Spleen (tissue), 11 donors: ENCODE results near the gene RHEX. TPM values are rescaled to one million over a fixed set of nuclear protein-coding genes. Genes with fewer than 3 reads are reported as not detected.

Source experiments
- DNase-seq: peaks from one replicate; pipeline ENCODE4 v3.0.0-alpha.2; 2020
- H3K27ac ChIP-seq, 8 donors: fragments of 200-600 bp; sonication (generic) in 7 of 8; 1 replicate in 4 of 8; 2 replicates in 4 of 8; pipeline versions ENCODE4 v1.5.0 to v1.8.0; 2016 to 2021; ENCODE audit warnings: inconsistent platforms in 4 of 8, mild to moderate bottlenecking in 4 of 8, moderate library complexity in 1 of 8
- H3K27me3 ChIP-seq, 7 donors: fragments of 200-600 bp; sonication (generic) in 6 of 7; replicated peaks in 1 of 7; 1 replicate in 4 of 7; 2 replicates in 3 of 7; pipeline versions ENCODE4 v1.5.0 to v1.8.0; 2016 to 2021; ENCODE audit warnings: inconsistent platforms in 3 of 7, mild to moderate bottlenecking in 1 of 7
- H3K36me3 ChIP-seq, 6 donors: fragments of 200-600 bp; sonication (generic) in 5 of 6; 1 replicate in 4 of 6; 2 replicates in 2 of 6; pipeline versions ENCODE4 v1.5.0 to v1.8.0; 2016 to 2021; ENCODE audit warnings: inconsistent platforms in 2 of 6
- H3K4me1 ChIP-seq, 6 donors: fragments of 200-600 bp; sonication (generic) in 5 of 6; 1 replicate in 3 of 6; 2 replicates in 3 of 6; pipeline versions ENCODE4 v1.5.0 to v1.8.0; 2016 to 2021; ENCODE audit warnings: inconsistent platforms in 3 of 6
- H3K4me3 ChIP-seq, 8 donors: fragments of 200-600 bp; sonication (generic) in 7 of 8; 1 replicate in 4 of 8; 2 replicates in 4 of 8; pipeline versions ENCODE4 v1.5.0 to v1.8.0; 2016 to 2021; ENCODE audit warnings: inconsistent platforms in 4 of 8, mild to moderate bottlenecking in 4 of 8, moderate library complexity in 2 of 8
- H3K9me3 ChIP-seq, 8 donors: fragments of 200-600 bp; sonication (generic) in 7 of 8; 1 replicate in 4 of 8; 2 replicates in 4 of 8; pipeline versions ENCODE4 v1.5.0 to v1.8.0; 2016 to 2021; ENCODE audit warnings: inconsistent platforms in 4 of 8
- POLR2A ChIP-seq, 3 donors: fragments of 450-650 bp; IDR thresholded peaks; one replicate each; pipeline ENCODE4 v1.5.1; 2017; ENCODE audit warnings: antibody characterized with exemption in 3 of 3, mild to moderate bottlenecking in 1 of 3
- POLR2AphosphoS5 ChIP-seq, 3 donors: sonication (generic); formaldehyde crosslinking; IDR thresholded peaks; one replicate each; pipeline ENCODE4 v1.5.1; 2017; ENCODE audit warnings: antibody characterized with exemption in 3 of 3
- WGBS, 5 donors: extraction: QIAGEN DNeasy Blood & Tissue Kit in 3 of 5; methylation state at CpG; one replicate each; pipeline versions ENCODE4 v1.1.5 to v1.1.7; 2013 to 2018; 5-methylcytosine and 5-hydroxymethylcytosine counted together
- intact Hi-C: fragments of 100-400 bp; cut with DNase I; formaldehyde crosslinking; loops from one replicate; pipeline ENCODE4 v1.15.0; 2023; ENCODE audit warnings: low total_unique reads
- polyA plus RNA-seq, 3 donors: library from polyadenylated mRNA; stranded (reverse); fragments of 200-250 nt; gene quantifications; one replicate each; pipeline ENCODE4 v1.2.1, GENCODE V29; 2013
- total RNA-seq, 7 donors: library from RNA; depleted of rRNA in 3 of 7; stranded (reverse); fragments of >200 nt in 3 of 7; fragmentation: NEBNext Ultra II Directional in 4 of 7; extraction: Animal tissue kit (Norgen Biotek cat#: 25700) in 4 of 7; gene quantifications; one replicate each; pipeline versions ENCODE4 v1.1.0 to v1.2.1, GENCODE V29; 2016 to 2021
- TF ChIP-seq, protein P1 (sequence below), 11 experiments: fragments of 200-600 bp in 7 of 11; fragments of 450-650 bp in 4 of 11; sonication (generic) in 4 of 11; IDR thresholded peaks in 8 of 11; conservative IDR thresholded peaks in 3 of 11; 1 replicate in 7 of 11; 2 replicates in 4 of 11; pipeline versions ENCODE4 v1.4.0 to v1.8.0; 2016 to 2021; ENCODE audit warnings: antibody characterized with exemption in 11 of 11, inconsistent platforms in 4 of 11, mild to moderate bottlenecking in 1 of 11
- donor health status: healthy with polysubstance abuse.
- donor health status: DM: no; HTN: no; CAD: no; lungs with moderate emphysema.
- donor health status: DM: no; HTN: no; CAD: no.
- donor health status: Bipolar disorder and iron deficiency.
- donor health status: healthy.
- donor health status: DM: no; HTN: no; CAD: no.
- donor health status: DM: yes; HTN: yes; CAD: no.

The RHEX gene
- total and polyA plus RNA-seq, 10 donors, result 0.91 to 6.2 (median 2.4) TPM

GRCh38 chr1:206005778-206006180 lies 47.2 kb upstream of the RHEX start:
- 35 to 46% (median 40%) methylated on average over 8 of the region's 8 CpGs for WGBS, 5 donors
- Histone ChIP-seq H3K27me3 (no peaks in the 10 kb centered on the region), H3K27ac (no peak overlapping the region), H3K4me3 (no peak overlapping the region), H3K9me3 (no peaks in the 10 kb centered on the region), H3K4me1 (peaks cover 0 to 24% (median 12%) of the 10 kb centered on the region in 6 donors), H3K36me3 (no peaks in the 10 kb centered on the region)
- intact Hi-C loops, result no loop called here
- TF ChIP-seq POLR2AphosphoS5 (IDR thresholded peaks at IDR 0.05), result no peak
- TF ChIP-seq POLR2A (IDR thresholded peaks at IDR 0.05), result no peak
- TF ChIP-seq, protein P1, sequence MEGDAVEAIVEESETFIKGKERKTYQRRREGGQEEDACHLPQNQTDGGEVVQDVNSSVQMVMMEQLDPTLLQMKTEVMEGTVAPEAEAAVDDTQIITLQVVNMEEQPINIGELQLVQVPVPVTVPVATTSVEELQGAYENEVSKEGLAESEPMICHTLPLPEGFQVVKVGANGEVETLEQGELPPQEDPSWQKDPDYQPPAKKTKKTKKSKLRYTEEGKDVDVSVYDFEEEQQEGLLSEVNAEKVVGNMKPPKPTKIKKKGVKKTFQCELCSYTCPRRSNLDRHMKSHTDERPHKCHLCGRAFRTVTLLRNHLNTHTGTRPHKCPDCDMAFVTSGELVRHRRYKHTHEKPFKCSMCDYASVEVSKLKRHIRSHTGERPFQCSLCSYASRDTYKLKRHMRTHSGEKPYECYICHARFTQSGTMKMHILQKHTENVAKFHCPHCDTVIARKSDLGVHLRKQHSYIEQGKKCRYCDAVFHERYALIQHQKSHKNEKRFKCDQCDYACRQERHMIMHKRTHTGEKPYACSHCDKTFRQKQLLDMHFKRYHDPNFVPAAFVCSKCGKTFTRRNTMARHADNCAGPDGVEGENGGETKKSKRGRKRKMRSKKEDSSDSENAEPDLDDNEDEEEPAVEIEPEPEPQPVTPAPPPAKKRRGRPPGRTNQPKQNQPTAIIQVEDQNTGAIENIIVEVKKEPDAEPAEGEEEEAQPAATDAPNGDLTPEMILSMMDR (IDR thresholded peaks at IDR 0.05 in 8 of 11, conservative IDR thresholded peaks at IDR 0.05 in 3 of 11), result no peak
- no peak for DNase-seq

DNA sequence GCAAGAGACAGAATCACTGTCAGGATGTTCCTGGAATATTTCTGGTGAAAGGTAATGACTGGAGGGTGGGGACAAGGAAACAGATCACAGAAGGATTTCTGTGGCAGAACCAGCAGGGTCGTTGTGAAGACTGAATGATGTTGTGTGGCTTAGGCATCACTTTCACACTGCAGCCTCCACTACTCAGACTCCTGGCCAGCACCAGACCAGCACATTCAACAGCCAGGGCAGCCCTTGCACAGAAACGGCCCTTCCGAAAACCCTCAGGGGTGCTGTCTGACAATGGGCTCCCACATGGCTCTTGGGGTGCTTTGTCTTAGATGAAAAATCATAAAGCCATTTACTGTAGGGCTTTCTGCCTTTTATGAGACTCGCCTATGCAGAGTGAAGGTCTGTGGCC lies 46.0 kb upstream of the RHEX start:
- H3K27me3 ChIP-seq, result no peaks in the 10 kb centered on the region
- intact Hi-C loops, result no loop called here

GRCh38 chr1:206010060-206010459 lies 42.9 kb upstream of the RHEX start:
- Histone ChIP-seq H3K4me1 (peaks cover 0 to 22% (median 20%) of the 10 kb centered on the region in 6 donors), H3K27ac (no peak overlapping the region), H3K36me3 (no peaks in the 10 kb centered on the region), H3K27me3 (no peaks in the 10 kb centered on the region), H3K9me3 (no peaks in the 10 kb centered on the region), H3K4me3 (no peak overlapping the region)
- WGBS, 5 donors, result 77 to 87% (median 80%) methylated on average over 5 of the region's 5 CpGs
- DNase-seq, result no peak
- intact Hi-C loops, result no loop called here
- no peak for TF ChIP-seq POLR2A (IDR thresholded peaks at IDR 0.05)
- TF ChIP-seq POLR2AphosphoS5 (IDR thresholded peaks at IDR 0.05), result no peak
- TF ChIP-seq, protein P1 (IDR thresholded peaks at IDR 0.05 in 8 of 11, conservative IDR thresholded peaks at IDR 0.05 in 3 of 11), result no peak

More for the DNA sequence above, 46.0 kb upstream of the RHEX start:
- Histone ChIP-seq H3K9me3 (no peaks in the 10 kb centered on the region), H3K4me3 (no peak overlapping the region), H3K27ac (no peak overlapping the region), H3K4me1 (peaks cover 0 to 21% (median 13%) of the 10 kb centered on the region in 6 donors), H3K36me3 (no peaks in the 10 kb centered on the region)
- TF ChIP-seq POLR2AphosphoS5 (IDR thresholded peaks at IDR 0.05), result no peak
- TF ChIP-seq POLR2A (IDR thresholded peaks at IDR 0.05), result no peak
- TF ChIP-seq, protein P1 (IDR thresholded peaks at IDR 0.05 in 8 of 11, conservative IDR thresholded peaks at IDR 0.05 in 3 of 11), result no peak
- 77 to 90% (median 81%) methylated on average over 3 to 4 of the region's 4 CpGs for WGBS, 5 donors
- DNase-seq, result no peak

- H3K4me3 ChIP-seq, result no peak overlapping the region
- WGBS, 5 donors, result 83 to 89% (median 87%) methylated on average over 8 of the region's 8 CpGs
- TF ChIP-seq, protein P1 (IDR thresholded peaks at IDR 0.05 in 8 of 11, conservative IDR thresholded peaks at IDR 0.05 in 3 of 11), result no peak
- intact Hi-C loops, result no loop called here
- no peak for DNase-seq
- H3K36me3 ChIP-seq, result no peaks in the 10 kb centered on the region
- no peaks in the 10 kb centered on the region for H3K9me3 ChIP-seq
- peaks cover 0 to 22% (median 20%) of the 10 kb centered on the region in 6 donors for H3K4me1 ChIP-seq
- H3K27ac ChIP-seq, result no peak overlapping the region
- H3K27me3 ChIP-seq, result no peaks in the 10 kb centered on the region
Measured at GRCh38 chr1:206011057-206011456, 41.9 kb upstream of the RHEX start.
